ENCODE data around the gene RPL35.

RPL35 gene

GRCh38 chr9:124886866-124887492, 25.2 kb upstream of the RPL35 start:
- H3K4me3 ChIP-seq (ENCODE audit: low read length in 2 of 2), result no peak overlapping the region
- H3K4me1 ChIP-seq (ENCODE audit: control insufficient read depth, insufficient read depth, low read length), result no peaks in the 10 kb centered on the region
- H3K9me3 ChIP-seq (ENCODE audit: control insufficient read depth in 2 of 2, low read length in 2 of 2), result no peaks in the 10 kb centered on the region
- H3K9ac ChIP-seq (ENCODE audit: low read length in 2 of 2), result no peak overlapping the region
- H3K36me3 ChIP-seq (ENCODE audit: control insufficient read depth in 2 of 2, insufficient read depth in 2 of 2, low read length in 2 of 2), result peaks cover 49 to 63% of the 10 kb centered on the region in 2 donors
- H3K27me3 ChIP-seq (ENCODE audit: control insufficient read depth in 1 of 2, insufficient read depth in 2 of 2, low read length in 2 of 2), result no peaks in the 10 kb centered on the region
- H3K27ac ChIP-seq (ENCODE audit: low read length), result no peak overlapping the region

DNA sequence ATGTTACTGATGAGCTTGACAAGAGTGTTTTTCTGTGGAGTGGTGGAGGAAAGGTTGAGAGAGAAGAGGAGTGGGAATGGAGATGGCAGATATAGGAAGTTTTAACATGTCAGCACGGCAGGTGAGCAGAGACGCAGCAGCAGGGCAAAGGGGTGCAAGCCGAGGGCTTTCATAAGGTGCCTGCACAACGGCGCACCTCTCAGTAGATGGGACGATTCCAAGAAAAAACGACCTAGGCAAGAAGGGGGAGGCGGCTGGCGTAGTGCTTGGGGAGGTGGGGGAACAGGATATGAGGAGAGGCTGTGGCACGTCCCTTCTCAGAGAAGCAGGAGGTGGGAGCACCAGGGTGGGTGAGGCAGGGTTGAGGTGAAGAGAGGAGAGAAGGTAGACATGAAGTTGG, 24.7 kb upstream of the RPL35 start:
- H3K27me3 ChIP-seq (ENCODE audit: control insufficient read depth in 1 of 2, insufficient read depth in 2 of 2, low read length in 2 of 2), result no peaks in the 10 kb centered on the region

DNA sequence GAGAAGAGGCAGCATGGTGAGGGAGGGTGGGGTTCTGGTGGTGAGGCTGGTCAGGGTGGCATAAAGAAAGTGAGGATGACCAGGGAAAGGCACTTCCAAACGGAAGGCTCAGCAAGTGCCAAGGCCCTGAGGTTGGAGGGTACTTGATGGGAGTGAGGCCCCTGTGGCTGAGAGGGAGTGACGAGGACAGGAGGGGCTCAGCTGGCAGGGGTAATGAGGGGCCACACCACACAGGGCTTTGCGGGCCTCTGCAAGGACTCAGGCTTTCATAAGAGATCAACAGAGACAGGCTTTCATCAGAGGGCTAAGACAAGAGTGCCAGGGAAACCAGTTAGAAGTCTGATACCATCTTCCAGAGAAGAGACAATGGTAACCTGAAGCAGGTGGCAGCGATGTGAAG, 23.8 kb upstream of the RPL35 start:
- H3K27ac ChIP-seq (ENCODE audit: low read length), result no peak overlapping the region
- no peaks in the 10 kb centered on the region for H3K4me1 ChIP-seq (ENCODE audit: control insufficient read depth, insufficient read depth, low read length)
- no peak overlapping the region for H3K9ac ChIP-seq (ENCODE audit: low read length in 2 of 2)
- H3K9me3 ChIP-seq (ENCODE audit: control insufficient read depth in 2 of 2, low read length in 2 of 2), result no peaks in the 10 kb centered on the region
- H3K36me3 ChIP-seq (ENCODE audit: control insufficient read depth in 2 of 2, insufficient read depth in 2 of 2, low read length in 2 of 2), result peaks cover 53 to 71% of the 10 kb centered on the region in 2 donors
- no peak overlapping the region for H3K4me3 ChIP-seq (ENCODE audit: low read length in 2 of 2)
- no peaks in the 10 kb centered on the region for H3K27me3 ChIP-seq (ENCODE audit: control insufficient read depth in 1 of 2, insufficient read depth in 2 of 2, low read length in 2 of 2)

More for the DNA sequence above, 24.7 kb upstream of the RPL35 start:
- H3K9me3 ChIP-seq (ENCODE audit: control insufficient read depth in 2 of 2, low read length in 2 of 2), result no peaks in the 10 kb centered on the region
- H3K9ac ChIP-seq (ENCODE audit: low read length in 2 of 2), result no peak overlapping the region
- no peak overlapping the region for H3K4me3 ChIP-seq (ENCODE audit: low read length in 2 of 2)
- no peak overlapping the region for H3K27ac ChIP-seq (ENCODE audit: low read length)
- no peaks in the 10 kb centered on the region for H3K4me1 ChIP-seq (ENCODE audit: control insufficient read depth, insufficient read depth, low read length)
- peaks cover 52 to 68% of the 10 kb centered on the region in 2 donors for H3K36me3 ChIP-seq (ENCODE audit: control insufficient read depth in 2 of 2, insufficient read depth in 2 of 2, low read length in 2 of 2)

GRCh38 chr9:124884376-124884775, 22.6 kb upstream of the RPL35 start:
- Histone ChIP-seq H3K4me1 (ENCODE audit: control insufficient read depth, insufficient read depth, low read length) (no peaks in the 10 kb centered on the region), H3K36me3 (ENCODE audit: control insufficient read depth in 2 of 2, insufficient read depth in 2 of 2, low read length in 2 of 2) (peaks cover 51 to 74% of the 10 kb centered on the region in 2 donors), H3K4me3 (ENCODE audit: low read length in 2 of 2) (no peak overlapping the region), H3K9me3 (ENCODE audit: control insufficient read depth in 2 of 2, low read length in 2 of 2) (no peaks in the 10 kb centered on the region), H3K27me3 (ENCODE audit: control insufficient read depth in 1 of 2, insufficient read depth in 2 of 2, low read length in 2 of 2) (no peaks in the 10 kb centered on the region), H3K27ac (ENCODE audit: low read length) (no peak overlapping the region), H3K9ac (ENCODE audit: low read length in 2 of 2) (no peak overlapping the region)

DNA sequence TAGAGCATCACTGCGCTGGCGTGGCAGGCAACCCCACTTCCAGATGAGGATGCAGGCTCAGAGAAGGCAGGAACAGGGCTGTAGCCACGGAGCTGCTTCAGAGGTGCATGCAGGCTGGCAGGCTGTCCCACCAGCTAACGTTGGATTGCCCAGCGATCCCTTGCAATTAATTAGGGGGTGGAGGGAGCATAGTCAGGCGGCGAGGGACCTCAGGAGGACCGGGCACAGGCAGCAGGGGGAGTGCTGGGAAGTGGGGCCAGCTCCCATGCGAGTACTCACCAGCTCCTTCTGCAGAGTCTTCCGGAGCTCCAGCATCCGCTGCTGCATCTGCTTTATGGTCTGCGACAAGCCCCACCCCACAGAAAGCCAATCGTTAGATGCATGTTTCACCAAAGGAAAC, 20.5 kb upstream of the RPL35 start:
- Histone ChIP-seq H3K9ac (ENCODE audit: low read length in 2 of 2) (no peak overlapping the region), H3K9me3 (ENCODE audit: control insufficient read depth in 2 of 2, low read length in 2 of 2) (no peaks in the 10 kb centered on the region), H3K4me1 (ENCODE audit: control insufficient read depth, insufficient read depth, low read length) (no peaks in the 10 kb centered on the region), H3K36me3 (ENCODE audit: control insufficient read depth in 2 of 2, insufficient read depth in 2 of 2, low read length in 2 of 2) (peaks cover 57 to 70% of the 10 kb centered on the region in 2 donors), H3K27ac (ENCODE audit: low read length) (no peak overlapping the region), H3K4me3 (ENCODE audit: low read length in 2 of 2) (no peak overlapping the region), H3K27me3 (ENCODE audit: control insufficient read depth in 1 of 2, insufficient read depth in 2 of 2, low read length in 2 of 2) (no peaks in the 10 kb centered on the region)

- H3K9me3 ChIP-seq (ENCODE audit: control insufficient read depth in 2 of 2, low read length in 2 of 2), result no peaks in the 10 kb centered on the region
- peaks cover 58 to 69% of the 10 kb centered on the region in 2 donors for H3K36me3 ChIP-seq (ENCODE audit: control insufficient read depth in 2 of 2, insufficient read depth in 2 of 2, low read length in 2 of 2)
- H3K27me3 ChIP-seq (ENCODE audit: control insufficient read depth in 1 of 2, insufficient read depth in 2 of 2, low read length in 2 of 2), result no peaks in the 10 kb centered on the region
- no peak overlapping the region for H3K4me3 ChIP-seq (ENCODE audit: low read length in 2 of 2)
- no peak overlapping the region for H3K27ac ChIP-seq (ENCODE audit: low read length)
- H3K4me1 ChIP-seq (ENCODE audit: control insufficient read depth, insufficient read depth, low read length), result no peaks in the 10 kb centered on the region
- H3K9ac ChIP-seq (ENCODE audit: low read length in 2 of 2), result no peak overlapping the region
These were observed 19.5 kb upstream of the RPL35 start for GRCh38 chr9:124881138-124881743.

DNA sequence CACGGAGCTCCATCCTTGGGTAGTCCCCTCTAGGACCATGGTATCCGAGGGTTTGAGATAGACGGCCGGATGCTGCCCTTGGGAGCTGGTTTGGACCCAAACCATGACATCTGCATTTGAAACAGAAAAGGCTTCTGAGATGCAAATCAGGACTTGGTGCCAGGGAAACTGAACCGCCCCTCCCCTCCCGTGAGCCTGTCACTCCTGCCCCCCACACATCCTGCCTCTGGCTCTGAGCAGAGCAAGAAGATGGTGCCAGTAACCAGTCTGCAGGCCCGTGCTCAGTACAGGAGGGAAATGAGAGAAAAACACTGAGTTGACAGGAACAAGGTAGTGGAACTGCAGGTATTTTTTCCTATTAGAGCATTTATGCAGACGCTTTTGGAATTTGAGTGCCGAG, 18.7 kb upstream of the RPL35 start:
- H3K9ac ChIP-seq (ENCODE audit: low read length in 2 of 2), result no peak overlapping the region
- no peaks in the 10 kb centered on the region for H3K9me3 ChIP-seq (ENCODE audit: control insufficient read depth in 2 of 2, low read length in 2 of 2)
- no peak overlapping the region for H3K4me3 ChIP-seq (ENCODE audit: low read length in 2 of 2)
- H3K27ac ChIP-seq (ENCODE audit: low read length), result no peak overlapping the region
- H3K27me3 ChIP-seq (ENCODE audit: control insufficient read depth in 1 of 2, insufficient read depth in 2 of 2, low read length in 2 of 2), result no peaks in the 10 kb centered on the region
- H3K4me1 ChIP-seq (ENCODE audit: control insufficient read depth, insufficient read depth, low read length), result no peaks in the 10 kb centered on the region
- peaks cover 61 to 67% of the 10 kb centered on the region in 2 donors for H3K36me3 ChIP-seq (ENCODE audit: control insufficient read depth in 2 of 2, insufficient read depth in 2 of 2, low read length in 2 of 2)

DNA sequence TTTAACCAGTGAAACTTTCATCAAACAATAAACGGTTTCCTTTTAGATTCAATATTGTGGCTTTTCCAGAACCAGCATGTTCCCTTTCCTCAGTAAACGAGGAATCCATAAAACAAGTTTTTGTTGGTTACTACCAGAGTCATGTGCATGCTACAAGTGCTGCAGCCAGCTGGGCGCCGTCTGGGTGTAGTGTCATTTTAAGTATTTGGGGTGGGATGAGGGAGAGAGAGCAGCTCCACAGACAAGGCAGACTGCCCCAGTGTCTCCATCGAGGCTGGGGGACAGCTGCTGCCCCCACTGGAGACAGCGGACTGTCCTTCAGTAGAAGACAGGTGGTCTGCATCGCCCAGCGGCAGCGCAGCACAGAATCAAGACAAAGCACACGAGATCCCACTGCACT, 17.5 kb upstream of the RPL35 start:
- H3K36me3 ChIP-seq (ENCODE audit: control insufficient read depth in 2 of 2, insufficient read depth in 2 of 2, low read length in 2 of 2), result peaks cover 64 to 69% of the 10 kb centered on the region in 2 donors
- H3K27me3 ChIP-seq (ENCODE audit: control insufficient read depth in 1 of 2, insufficient read depth in 2 of 2, low read length in 2 of 2), result no peaks in the 10 kb centered on the region
- H3K9ac ChIP-seq (ENCODE audit: low read length in 2 of 2), result no peak overlapping the region
- H3K9me3 ChIP-seq (ENCODE audit: control insufficient read depth in 2 of 2, low read length in 2 of 2), result no peaks in the 10 kb centered on the region
- no peak overlapping the region for H3K27ac ChIP-seq (ENCODE audit: low read length)
- no peak overlapping the region for H3K4me3 ChIP-seq (ENCODE audit: low read length in 2 of 2)
- H3K4me1 ChIP-seq (ENCODE audit: control insufficient read depth, insufficient read depth, low read length), result no peaks in the 10 kb centered on the region

DNA sequence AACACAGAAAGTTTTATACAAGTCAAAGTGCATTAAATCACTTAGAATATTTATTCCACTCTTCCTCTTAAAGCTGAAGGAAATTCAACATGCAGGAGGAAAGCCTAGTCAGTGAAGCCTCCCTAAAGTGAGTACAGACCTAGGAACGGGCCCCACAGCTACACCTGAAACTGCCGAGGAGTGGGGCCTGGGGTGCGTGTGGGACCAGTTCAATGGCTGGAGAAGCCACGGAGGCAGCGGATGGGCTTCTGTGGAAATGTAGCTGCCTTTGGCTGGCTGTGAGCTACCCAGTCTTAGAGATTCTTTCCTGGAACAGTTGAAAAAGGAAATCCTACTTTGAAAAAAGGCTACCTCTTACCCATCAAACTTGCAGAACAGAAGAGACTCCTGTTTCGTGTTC, 16.8 kb upstream of the RPL35 start:
- Histone ChIP-seq H3K36me3 (ENCODE audit: control insufficient read depth in 2 of 2, insufficient read depth in 2 of 2, low read length in 2 of 2) (peaks cover 64 to 74% of the 10 kb centered on the region in 2 donors), H3K4me3 (ENCODE audit: low read length in 2 of 2) (no peak overlapping the region), H3K27ac (ENCODE audit: low read length) (no peak overlapping the region), H3K9me3 (ENCODE audit: control insufficient read depth in 2 of 2, low read length in 2 of 2) (no peaks in the 10 kb centered on the region), H3K4me1 (ENCODE audit: control insufficient read depth, insufficient read depth, low read length) (peaks cover under 1% of the 10 kb centered on the region), H3K27me3 (ENCODE audit: control insufficient read depth in 1 of 2, insufficient read depth in 2 of 2, low read length in 2 of 2) (no peaks in the 10 kb centered on the region), H3K9ac (ENCODE audit: low read length in 2 of 2) (no peak overlapping the region)

DNA sequence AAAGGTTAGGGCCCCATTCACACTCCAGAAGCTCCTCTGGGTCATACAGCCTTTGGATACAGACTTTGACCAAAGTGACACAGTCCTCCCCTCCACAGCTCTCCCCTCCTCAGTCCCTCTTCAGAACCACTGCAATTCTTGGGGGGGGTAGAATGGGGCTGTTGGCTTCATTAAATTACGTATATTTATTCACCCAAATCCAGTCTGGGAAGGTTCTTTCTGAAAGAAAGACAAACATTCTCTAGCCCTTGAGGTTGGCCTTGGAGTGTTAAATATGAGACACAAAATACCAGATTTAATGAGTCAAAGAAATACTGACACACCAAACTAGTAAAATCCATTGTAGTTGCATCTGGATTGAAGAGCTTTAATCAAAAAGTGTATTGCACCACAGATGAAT, 16.3 kb upstream of the RPL35 start:
- Histone ChIP-seq H3K4me1 (ENCODE audit: control insufficient read depth, insufficient read depth, low read length) (peaks cover 6% of the 10 kb centered on the region), H3K27ac (ENCODE audit: low read length) (no peak overlapping the region), H3K9ac (ENCODE audit: low read length in 2 of 2) (no peak overlapping the region), H3K27me3 (ENCODE audit: control insufficient read depth in 1 of 2, insufficient read depth in 2 of 2, low read length in 2 of 2) (no peaks in the 10 kb centered on the region), H3K4me3 (ENCODE audit: low read length in 2 of 2) (no peak overlapping the region), H3K36me3 (ENCODE audit: control insufficient read depth in 2 of 2, insufficient read depth in 2 of 2, low read length in 2 of 2) (peaks cover 64 to 76% of the 10 kb centered on the region in 2 donors), H3K9me3 (ENCODE audit: control insufficient read depth in 2 of 2, low read length in 2 of 2) (no peaks in the 10 kb centered on the region)

DNA sequence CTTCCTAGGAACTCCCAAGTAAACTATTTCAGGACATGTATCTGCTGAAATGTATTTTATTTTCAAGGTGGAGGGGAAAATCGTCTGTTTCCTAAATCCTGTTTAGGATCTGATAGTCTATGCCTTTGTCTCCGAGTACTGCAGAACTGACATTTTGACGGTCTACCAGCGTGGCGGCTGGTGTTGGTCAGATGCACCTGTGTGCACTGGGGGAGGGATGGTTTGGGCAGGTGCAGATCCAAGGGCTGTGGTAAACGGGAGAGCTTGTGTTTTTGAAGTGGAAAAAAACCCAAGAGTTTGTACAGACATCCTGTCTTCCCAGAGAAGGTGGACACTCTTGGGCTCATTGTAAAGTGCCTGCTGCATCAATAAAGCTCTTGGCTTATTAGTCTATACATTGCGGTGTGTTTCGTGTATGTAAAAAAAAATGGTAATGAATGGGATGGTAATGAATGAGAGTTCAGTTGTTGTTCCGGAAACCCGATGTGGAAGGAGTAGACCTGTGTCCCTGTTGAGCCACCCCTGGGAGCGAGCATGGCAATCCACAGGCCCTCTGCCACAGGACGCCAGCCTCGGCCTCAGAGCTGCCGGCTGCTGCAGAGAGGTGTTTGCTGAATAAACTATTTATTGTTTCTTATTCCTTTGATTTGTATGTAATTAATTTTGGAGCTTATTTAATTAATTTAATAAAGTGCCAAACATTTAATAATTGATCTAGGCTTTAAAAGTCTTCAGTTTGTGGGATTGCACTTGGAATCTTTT, 15.4 kb upstream of the RPL35 start:
- Histone ChIP-seq H3K9ac (ENCODE audit: low read length in 2 of 2) (no peak overlapping the region), H3K27me3 (ENCODE audit: control insufficient read depth in 1 of 2, insufficient read depth in 2 of 2, low read length in 2 of 2) (no peaks in the 10 kb centered on the region), H3K36me3 (ENCODE audit: control insufficient read depth in 2 of 2, insufficient read depth in 2 of 2, low read length in 2 of 2) (peaks cover 63 to 71% of the 10 kb centered on the region in 2 donors), H3K4me3 (ENCODE audit: low read length in 2 of 2) (no peak overlapping the region), H3K9me3 (ENCODE audit: control insufficient read depth in 2 of 2, low read length in 2 of 2) (no peaks in the 10 kb centered on the region), H3K27ac (ENCODE audit: low read length) (no peak overlapping the region), H3K4me1 (ENCODE audit: control insufficient read depth, insufficient read depth, low read length) (peaks cover 13% of the 10 kb centered on the region)
